ENCODE results near the gene CCDC68. TPM values are rescaled to one million over a fixed set of nuclear protein-coding genes. Genes with fewer than 3 reads are reported as not detected.

Gene CCDC68
- total RNA-seq, 1 donor from 2014 or later = not detected

GRCh38 chr18:54923339-54923956, 35.8 kb downstream of the CCDC68 start:
- intact Hi-C loops (cut with micrococcal nuclease) = no loop called here

- intact Hi-C loops (cut with micrococcal nuclease) = no loop called here
Measured at GRCh38 chr18:54919412-54919811, 39.8 kb downstream of the CCDC68 start.

- intact Hi-C loops (cut with micrococcal nuclease) = no loop called here
Measured at GRCh38 chr18:54918060-54918459, 41.2 kb downstream of the CCDC68 start.

- intact Hi-C loops (cut with micrococcal nuclease) = no loop called here
Measured at GRCh38 chr18:54916507-54916906, 42.8 kb downstream of the CCDC68 start.

- intact Hi-C loops (cut with micrococcal nuclease) = no loop called here
Measured at GRCh38 chr18:54914816-54915215, 44.4 kb downstream of the CCDC68 start.

- intact Hi-C loops (cut with micrococcal nuclease) = no loop called here
Measured at GRCh38 chr18:54911551-54911950, 47.7 kb downstream of the CCDC68 start.

GRCh38 chr18:54910161-54910919, 48.9 kb downstream of the CCDC68 start:
- intact Hi-C loops (cut with micrococcal nuclease) = no loop called here

- intact Hi-C loops (cut with micrococcal nuclease) = no loop called here
Measured at GRCh38 chr18:54909538-54909937, 49.7 kb downstream of the CCDC68 start.

GRCh38 chr18:54906331-54907185, 52.7 kb downstream of the CCDC68 start:
- intact Hi-C loops (cut with micrococcal nuclease) = no loop called here

- intact Hi-C loops (cut with micrococcal nuclease) = no loop called here
Measured at GRCh38 chr18:54905629-54906028, 53.6 kb downstream of the CCDC68 start.

- intact Hi-C loops (cut with micrococcal nuclease) = no loop called here
Measured at GRCh38 chr18:54904581-54904980, 54.7 kb downstream of the CCDC68 start.

GRCh38 chr18:54900290-54900689, 59.0 kb downstream of the CCDC68 start:
- intact Hi-C loops (cut with micrococcal nuclease) = no loop called here

GRCh38 chr18:54899500-54899899, 59.8 kb downstream of the CCDC68 start:
- intact Hi-C loops (cut with micrococcal nuclease) = no loop called here

- intact Hi-C loops (cut with micrococcal nuclease) = no loop called here
Measured at GRCh38 chr18:54888933-54889332, 70.3 kb downstream of the CCDC68 start.

- intact Hi-C loops (cut with micrococcal nuclease) = no loop called here
Measured at GRCh38 chr18:54888378-54888777, 70.9 kb downstream of the CCDC68 start.

GRCh38 chr18:54883816-54884604, 75.3 kb downstream of the CCDC68 start:
- intact Hi-C loops (cut with micrococcal nuclease) = no loop called here

GRCh38 chr18:54882318-54882717, 76.9 kb downstream of the CCDC68 start:
- intact Hi-C loops (cut with micrococcal nuclease) = no loop called here

GRCh38 chr18:54881229-54881768, 78.0 kb downstream of the CCDC68 start:
- intact Hi-C loops (cut with micrococcal nuclease) = no loop called here

GRCh38 chr18:54880395-54881105, 78.7 kb downstream of the CCDC68 start:
- intact Hi-C loops (cut with micrococcal nuclease) = no loop called here

- intact Hi-C loops (cut with micrococcal nuclease) = no loop called here
Measured at GRCh38 chr18:54879691-54880090, 79.6 kb downstream of the CCDC68 start.

Data from T-helper 2 cell treated with Interferon-gamma antibody and Interleukin-4, amounts not matched to agents 100 ng/mL and 5 ng/mL, for 36 hours (primary cell).